GM18861 (cell line): ENCODE data around the gene GUCY1A2.
"Not testable (repeated sequence)": the region's sequence is repeated elsewhere in the genome, so short reads cannot be mapped to it uniquely, and the experiment has no call there.

Experiments
- ATAC-seq: cut with Tn5 transposase; IDR thresholded peaks from one replicate; pipeline ENCODE4 v1.9.1; 2021; ENCODE audit not compliant: unreplicated experiment

GUCY1A2 gene

DNA sequence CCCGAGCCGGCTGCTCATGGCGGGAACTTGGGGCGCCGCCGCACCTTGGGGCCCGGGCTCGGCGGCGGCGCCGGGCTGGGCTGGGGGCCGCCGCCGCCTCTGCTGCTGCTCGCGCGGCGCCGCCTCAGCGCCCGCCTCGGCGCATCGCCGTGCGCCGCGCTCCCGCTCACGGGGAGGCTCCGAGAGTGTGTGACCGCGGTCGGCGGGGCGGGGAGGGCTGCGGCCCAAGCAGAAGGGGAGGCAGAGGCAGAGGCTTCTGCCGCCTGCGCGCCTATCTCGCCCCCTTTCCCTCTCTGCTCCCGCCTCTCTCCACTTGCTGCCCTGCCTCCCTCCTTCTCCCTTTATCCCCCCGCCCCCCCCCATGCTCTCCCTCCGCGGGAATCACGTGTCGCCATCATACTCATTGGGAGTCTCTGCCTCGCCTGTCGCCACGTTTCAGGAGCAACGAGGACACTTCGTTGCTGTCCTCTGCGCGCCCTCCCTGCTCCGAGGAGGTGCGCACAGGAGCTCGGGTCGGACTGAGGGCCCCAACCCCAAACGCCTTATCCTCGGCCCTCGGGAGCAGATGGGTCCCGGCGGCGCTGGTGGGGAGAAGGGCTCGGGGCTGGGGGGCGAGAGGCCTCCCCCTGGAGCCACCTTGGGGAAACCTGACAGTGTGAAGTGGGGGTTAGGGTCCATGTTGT is at the start of gene GUCY1A2:
Gene GUCY1A2, minus strand, starts transcription at position 258 of the 683 bp plus-strand sequence. CDS start 421 bp downstream, outside the sequence.
- peak; percentile 28 for ATAC-seq

GRCh38 chr11:107054391-107054790 is 36.1 kb upstream of the GUCY1A2 start:
- no peak for ATAC-seq

- not testable (repeated sequence) for ATAC-seq
Measured at GRCh38 chr11:107051332-107051731, 33.1 kb upstream of the GUCY1A2 start.

- ATAC-seq = not testable (repeated sequence)
Measured at GRCh38 chr11:107050899-107051298, 32.6 kb upstream of the GUCY1A2 start.

GRCh38 chr11:107050121-107050520 is 31.8 kb upstream of the GUCY1A2 start:
- ATAC-seq = no peak

- no peak for ATAC-seq
Measured at GRCh38 chr11:107044503-107044902, 26.2 kb upstream of the GUCY1A2 start.

DNA sequence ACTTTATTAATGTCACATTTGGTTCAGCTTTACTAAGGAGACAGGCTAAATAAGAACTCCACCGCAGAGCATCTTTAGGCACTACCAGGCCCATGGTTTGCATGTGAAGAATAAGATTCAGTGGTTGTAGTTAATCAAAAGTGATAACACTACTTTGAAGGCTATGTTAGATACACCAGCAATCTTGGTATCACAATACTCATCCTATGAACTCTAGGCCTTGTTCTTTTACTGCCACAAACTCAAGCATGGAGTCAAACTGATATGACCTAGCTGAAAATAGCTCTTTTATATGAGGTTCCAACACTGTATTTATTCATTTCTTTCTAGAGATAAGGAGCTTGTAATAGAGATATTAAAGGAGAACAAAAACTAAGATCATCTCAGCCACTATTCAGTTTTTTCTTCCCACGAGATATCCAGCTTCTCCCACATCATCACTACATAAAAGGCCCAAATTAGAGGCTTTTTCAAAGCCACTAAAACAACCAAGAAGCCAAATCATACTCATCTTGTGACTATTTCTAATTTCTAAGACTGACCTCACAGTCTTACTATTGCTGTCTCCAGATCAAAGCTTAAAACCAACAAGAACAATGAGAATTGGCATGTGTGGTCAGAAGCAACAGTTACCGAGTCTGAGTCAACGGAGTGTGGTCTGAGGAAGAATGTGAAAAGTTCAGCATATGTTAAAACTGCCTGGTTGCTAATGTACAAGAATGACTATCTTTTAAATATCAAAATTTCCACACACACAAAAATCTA is 25.1 kb upstream of the GUCY1A2 start:
- ATAC-seq = peak; percentile 84

DNA sequence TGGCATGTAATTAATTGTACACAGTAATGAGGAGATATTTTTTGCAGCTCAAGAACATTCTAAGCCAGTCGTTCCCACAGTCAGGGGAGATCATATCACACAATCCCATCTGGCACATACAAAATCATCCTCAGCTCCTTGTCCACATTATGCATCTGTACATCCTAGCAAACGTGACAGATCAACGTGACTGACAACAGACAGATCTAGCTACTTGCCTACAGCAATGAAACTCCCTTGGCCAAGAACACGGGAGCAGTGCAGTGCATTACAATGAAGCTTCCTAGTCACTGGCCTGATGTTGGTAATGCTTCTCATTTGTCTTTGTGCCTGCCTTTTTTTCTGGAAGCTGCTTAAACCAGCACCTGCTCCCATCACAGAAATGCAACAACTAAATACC is 24.5 kb upstream of the GUCY1A2 start:
- no peak for ATAC-seq

GRCh38 chr11:107041088-107041444 is 22.8 kb upstream of the GUCY1A2 start:
- peak; percentile 36 for ATAC-seq

GRCh38 chr11:107040433-107041087 is 22.3 kb upstream of the GUCY1A2 start:
- no peak for ATAC-seq

DNA sequence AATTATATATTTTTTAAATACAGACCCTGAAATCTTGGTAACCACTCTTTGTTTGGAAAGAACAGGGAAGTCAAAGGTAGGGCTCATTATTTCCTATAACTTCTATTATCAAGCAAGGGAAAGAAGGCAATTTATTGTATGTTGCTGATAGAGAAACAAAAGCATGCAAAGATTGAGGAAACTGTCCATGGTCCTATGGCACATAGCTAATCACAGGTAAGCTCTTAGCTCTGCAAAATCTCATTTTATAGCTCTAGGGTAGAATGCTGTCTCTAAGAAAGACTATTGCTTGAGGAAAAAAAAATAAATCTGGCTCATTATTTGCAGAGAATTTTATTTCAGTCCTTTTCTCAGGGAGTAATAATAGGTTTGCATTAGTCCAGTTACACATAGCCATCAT is 7.4 kb upstream of the GUCY1A2 start:
- no peak for ATAC-seq

DNA sequence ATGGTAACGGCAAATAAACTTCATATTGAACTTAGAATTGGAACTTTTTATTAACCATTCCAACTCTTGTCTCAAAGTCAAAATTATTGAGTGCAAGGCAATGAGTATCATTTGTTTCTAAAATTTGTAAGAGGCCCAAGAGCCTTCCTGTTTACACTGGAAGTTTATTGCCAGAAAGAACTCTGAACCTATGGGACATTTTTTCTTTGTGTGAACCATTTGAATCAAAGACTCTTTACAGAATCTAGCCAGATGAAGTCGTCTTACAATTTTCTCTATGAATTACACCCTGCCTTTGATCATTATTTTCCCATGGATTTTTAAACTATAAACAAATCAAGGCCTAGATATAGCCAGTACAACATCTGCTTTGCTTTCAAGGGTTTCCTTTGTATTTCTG is 2.3 kb upstream of the GUCY1A2 start:
- no peak for ATAC-seq

DNA sequence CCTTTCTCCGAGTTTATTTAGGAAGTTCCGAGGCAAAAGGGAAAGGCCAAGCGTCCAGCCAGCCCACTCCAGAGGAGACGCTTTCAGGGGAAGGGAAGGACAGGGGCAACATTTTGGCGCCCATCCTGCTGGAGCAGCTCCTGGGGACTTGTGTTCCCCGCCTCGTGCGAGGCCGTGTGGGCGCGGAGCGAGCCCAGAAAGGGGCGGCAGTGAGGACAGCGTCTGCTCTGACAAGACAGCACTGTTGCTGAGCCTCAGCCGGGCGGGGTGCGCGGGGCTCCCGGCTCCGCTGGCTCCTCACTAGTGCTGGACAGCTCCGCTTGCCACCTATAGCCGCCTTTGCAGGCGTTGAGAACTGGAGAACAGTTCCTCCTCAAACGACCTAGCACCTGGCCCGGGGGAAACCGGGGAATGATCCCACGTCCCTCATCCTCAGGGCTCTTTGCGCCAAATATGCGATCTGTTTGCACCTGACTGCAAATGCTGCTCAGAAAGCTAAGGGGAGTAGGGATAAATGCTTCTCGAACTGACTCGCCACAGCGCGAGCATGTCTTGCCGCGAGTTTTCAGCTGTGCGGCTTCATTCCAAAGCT is 722 bp upstream of the GUCY1A2 start:
- no peak for ATAC-seq

DNA sequence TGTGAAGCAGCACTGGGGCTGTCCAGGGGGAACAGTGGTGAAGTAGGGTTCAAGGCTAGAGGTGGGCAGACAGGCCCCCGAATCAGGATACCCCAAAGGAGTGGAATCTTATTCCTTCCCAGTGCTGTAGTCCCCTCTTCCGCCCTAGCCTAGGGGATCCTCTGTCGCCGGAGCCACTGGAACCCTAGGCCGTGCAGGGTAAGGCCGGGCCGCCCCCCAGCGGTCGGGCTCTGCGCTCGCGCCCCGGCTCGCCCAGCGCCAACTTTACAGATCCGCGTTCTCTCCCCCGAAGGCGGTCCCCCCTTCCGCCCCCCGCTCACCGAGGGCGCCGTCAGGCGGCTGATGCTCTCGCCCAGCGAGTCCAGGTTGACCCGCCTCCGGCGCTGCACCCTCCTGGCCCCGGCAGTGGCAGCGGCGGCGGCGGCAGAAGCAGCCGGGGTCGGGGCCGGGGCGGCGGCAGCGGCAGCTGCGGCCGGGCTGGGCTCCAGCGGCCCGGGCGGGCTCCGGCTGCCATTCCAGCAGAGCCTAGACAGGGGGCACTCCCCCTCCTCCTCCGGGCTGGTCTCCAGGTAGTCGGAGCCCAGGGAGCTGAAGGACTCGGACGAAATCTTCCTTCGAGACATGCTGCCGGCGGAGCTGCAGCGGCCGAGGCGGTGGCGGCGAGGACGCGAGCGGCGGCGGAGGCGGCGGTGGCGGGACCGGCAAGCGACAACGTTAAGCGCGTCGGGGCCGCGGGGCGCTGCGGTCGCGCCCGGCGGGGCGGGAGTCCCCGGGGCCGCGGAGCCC is 650 bp downstream of the GUCY1A2 start:
- ATAC-seq = peak; percentile 52

DNA sequence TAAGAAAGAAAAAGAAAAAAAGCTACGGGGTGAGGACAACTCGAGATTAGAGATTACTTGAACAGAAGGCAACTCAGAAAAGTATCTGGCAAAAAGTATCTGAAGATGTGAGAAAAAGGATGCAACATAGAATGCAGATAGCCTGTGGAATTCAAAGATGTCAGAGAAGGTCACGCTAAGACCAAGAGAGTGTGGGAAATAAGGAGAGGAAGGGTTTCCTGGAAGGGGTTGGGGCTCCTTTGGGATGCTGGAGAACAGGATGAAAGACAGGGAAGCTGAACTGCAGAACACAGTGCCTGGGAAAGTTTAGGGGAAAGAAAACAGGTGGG is 1.2 kb downstream of the GUCY1A2 start:
- no peak for ATAC-seq

DNA sequence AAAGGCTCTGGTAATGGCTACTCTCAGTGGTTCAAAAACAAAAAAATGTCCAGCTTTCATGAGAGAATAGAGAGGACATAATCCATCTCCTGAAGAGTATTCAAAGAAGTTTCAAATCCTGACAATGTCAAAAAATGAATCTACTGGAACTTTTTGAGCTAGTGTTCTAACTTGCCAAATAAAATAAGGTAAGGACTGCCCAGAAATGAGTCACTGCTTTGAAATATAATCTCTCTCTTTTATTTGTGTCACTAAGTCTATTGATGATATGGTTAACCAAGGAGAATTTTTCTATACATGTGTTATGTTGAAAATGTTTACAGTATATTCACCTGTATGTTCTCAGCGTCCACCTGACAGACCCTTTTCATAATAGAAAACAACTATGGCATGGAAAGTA is 3.4 kb downstream of the GUCY1A2 start:
- ATAC-seq = no peak

GRCh38 chr11:107011977-107012376 is 6.3 kb downstream of the GUCY1A2 start:
- no peak for ATAC-seq

DNA sequence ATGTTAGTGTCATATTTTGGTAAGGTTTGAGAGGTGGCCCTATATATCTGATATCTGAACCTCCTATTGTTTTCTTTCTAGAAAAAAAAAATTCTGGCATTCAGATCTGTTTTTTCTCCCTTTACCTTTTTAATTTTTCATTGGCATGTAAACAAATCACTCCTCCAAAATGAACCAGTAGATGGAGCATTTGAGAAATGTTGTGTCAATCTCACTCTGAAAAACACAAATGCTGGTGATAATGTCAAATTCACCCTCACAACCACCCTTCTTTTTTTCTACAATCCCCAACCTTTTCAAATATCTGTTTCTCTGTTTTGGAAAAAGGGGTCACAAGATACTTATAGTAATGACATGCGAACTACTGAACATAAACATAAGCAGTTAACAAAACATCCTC is 9.1 kb downstream of the GUCY1A2 start:
- ATAC-seq = no peak

- no peak for ATAC-seq
Measured at GRCh38 chr11:107006076-107006833, 12.0 kb downstream of the GUCY1A2 start.

GRCh38 chr11:106999196-106999595 is 19.1 kb downstream of the GUCY1A2 start:
- ATAC-seq = no peak

DNA sequence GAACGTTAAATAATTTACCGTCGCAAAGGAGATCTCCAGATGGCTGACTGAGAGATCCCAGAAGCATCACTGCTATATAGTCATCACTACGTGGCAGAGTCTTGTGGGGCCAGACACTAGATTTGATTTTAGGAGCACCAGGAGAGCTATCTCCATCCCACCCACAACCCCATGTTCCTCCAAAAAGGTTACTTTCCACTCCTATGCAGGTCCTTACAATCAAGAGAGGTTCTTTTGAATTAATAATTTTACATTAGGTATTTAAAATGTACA is 19.4 kb downstream of the GUCY1A2 start:
- ATAC-seq = no peak
